Transverse colon (tissue), 4 donors: ENCODE data around the gene PODNL1. TPM values are rescaled to one million over a fixed set of nuclear protein-coding genes. Genes with fewer than 3 reads are reported as not detected.

ENCODE experiments used
- DNase-seq: peaks from one replicate; pipeline ENCODE4 v3.0.0-alpha.2; 2019
- H3K27ac ChIP-seq, 4 donors: fragments of 200-600 bp; sonication (generic); 2 replicates each; pipeline ENCODE4 v1.5.1; 2016 to 2018; ENCODE audit warnings: inconsistent platforms in 4 of 4
- H3K27me3 ChIP-seq: fragments of 200-600 bp; sonication (generic); 2 replicates; pipeline ENCODE4 v1.5.1; 2017; ENCODE audit warnings: inconsistent platforms
- H3K36me3 ChIP-seq, 4 donors: fragments of 200-600 bp; sonication (generic); 2 replicates each; pipeline ENCODE4 v1.5.1; 2017 to 2019; ENCODE audit warnings: inconsistent platforms in 4 of 4
- H3K4me1 ChIP-seq, 4 donors: fragments of 200-600 bp; sonication (generic); 2 replicates each; pipeline ENCODE4 v1.5.1; 2017 to 2020; ENCODE audit warnings: inconsistent platforms in 4 of 4
- H3K4me3 ChIP-seq, 4 donors: fragments of 200-600 bp; sonication (generic); 1 replicate in 1 of 4; 2 replicates in 3 of 4; pipeline versions ENCODE4 v1.5.1 to v1.6.1; 2017 to 2019; ENCODE audit warnings: inconsistent platforms in 4 of 4
- H3K9me3 ChIP-seq, 2 donors: fragments of 200-600 bp; sonication (generic); 2 replicates each; pipeline ENCODE4 v1.5.1; 2017 to 2019; ENCODE audit warnings: inconsistent platforms in 2 of 2
- EP300 ChIP-seq: sonication (generic); formaldehyde crosslinking; IDR thresholded peaks from one replicate; pipeline ENCODE4 v1.6.1; 2017; ENCODE audit warnings: antibody characterized with exemption, low read depth
- POLR2A ChIP-seq: fragments of 450-650 bp; IDR thresholded peaks from one replicate; pipeline ENCODE4 v1.6.1; 2016; ENCODE audit warnings: antibody characterized with exemption, mild to moderate bottlenecking, moderate library complexity
- POLR2AphosphoS5 ChIP-seq, 3 donors: sonication (generic); formaldehyde crosslinking; IDR thresholded peaks; one replicate each; pipeline ENCODE4 v1.6.1; 2016; ENCODE audit warnings: antibody characterized with exemption in 3 of 3
- whole genome bisulfite sequencing, 2 donors: methylation state at CpG; one replicate each; pipeline ENCODE4 v1.1.5; 2018; ENCODE audit warnings: low coverage in 1 of 2; 5-methylcytosine and 5-hydroxymethylcytosine counted together
- in situ Hi-C, 4 donors: fragments of 200-750 bp; cut with MboI; loops; one replicate each; pipeline versions ENCODE4 v1.15.0 to v1.15.1; 2017; ENCODE audit warnings: low sequenced_read_pairs in 3 of 4, low pct_ligation_motif_present in 1 of 4, low pct_unique_long_range_greater_than_20kb in 1 of 4
- intact Hi-C: fragments of 100-400 bp; cut with DNase I; formaldehyde crosslinking; loops from one replicate; pipeline ENCODE4 v1.15.1; 2023; ENCODE audit warnings: low total_unique reads
- total RNA-seq, 4 donors: library from RNA; depleted of rRNA; stranded (reverse); fragments of >200 nt; gene quantifications; one replicate each; pipeline ENCODE4 v1.1.0, GENCODE V29; 2016
- TF ChIP-seq, protein P1 (sequence below), 5 experiments: fragments of 200-600 bp in 3 of 5; fragments of 450-650 bp in 2 of 5; sonication (generic) in 3 of 5; IDR thresholded peaks; 1 replicate in 2 of 5; 2 replicates in 3 of 5; pipeline ENCODE4 v1.5.1; 2016 to 2017; ENCODE audit warnings: antibody characterized with exemption in 5 of 5, inconsistent platforms in 3 of 5, mild to moderate bottlenecking in 2 of 5, moderate library complexity in 1 of 5

The PODNL1 gene
- total RNA-seq, 4 donors from 2014 or later, result 3.0 to 15.3 (median 3.2) TPM

DNA sequence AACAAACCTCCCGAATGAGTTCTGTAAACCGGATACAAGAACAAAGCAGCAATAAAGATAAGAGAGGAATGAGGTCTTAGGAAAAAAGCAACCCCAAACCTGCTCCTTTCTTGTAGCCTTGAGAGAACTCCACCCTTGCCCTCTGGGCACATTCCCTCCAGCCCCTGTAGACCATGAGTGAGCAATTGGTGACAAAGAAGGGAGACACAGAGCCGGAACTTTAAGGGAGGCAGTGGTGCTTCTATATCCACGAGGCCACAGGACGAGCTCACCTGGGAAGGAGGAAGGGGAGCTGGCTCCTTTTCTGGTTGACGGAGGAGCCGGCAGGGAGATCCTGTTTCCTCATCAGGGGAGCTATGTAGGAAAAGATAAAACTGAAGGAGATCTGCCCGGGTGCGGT lies 45.3 kb downstream of the PODNL1 start:
- in situ Hi-C loops (loop anchor here in 2 of 4 donors (10.0 to 25.0 kb wide), 2 partner anchors 162 to 169 kb away; partner anchors contain the start of genes MISP3 (in 1 of the 2) and PALM3 (in 1 of the 2)), intact Hi-C loops (no loop called here)
- Histone ChIP-seq H3K27ac (peak overlapping the region; percentile 69 to 78 (median 70)), H3K9me3 (no peaks in the 10 kb centered on the region), H3K36me3 (no peaks in the 10 kb centered on the region), H3K27me3 (no peaks in the 10 kb centered on the region), H3K4me3 (no peak overlapping the region), H3K4me1 (peaks cover 1 to 32% (median 19%) of the 10 kb centered on the region in 4 donors)
- TF ChIP-seq POLR2A (no peak), POLR2AphosphoS5 (IDR thresholded peaks at IDR 0.05) (no peak), EP300 (no peak)
- TF ChIP-seq, protein P1, sequence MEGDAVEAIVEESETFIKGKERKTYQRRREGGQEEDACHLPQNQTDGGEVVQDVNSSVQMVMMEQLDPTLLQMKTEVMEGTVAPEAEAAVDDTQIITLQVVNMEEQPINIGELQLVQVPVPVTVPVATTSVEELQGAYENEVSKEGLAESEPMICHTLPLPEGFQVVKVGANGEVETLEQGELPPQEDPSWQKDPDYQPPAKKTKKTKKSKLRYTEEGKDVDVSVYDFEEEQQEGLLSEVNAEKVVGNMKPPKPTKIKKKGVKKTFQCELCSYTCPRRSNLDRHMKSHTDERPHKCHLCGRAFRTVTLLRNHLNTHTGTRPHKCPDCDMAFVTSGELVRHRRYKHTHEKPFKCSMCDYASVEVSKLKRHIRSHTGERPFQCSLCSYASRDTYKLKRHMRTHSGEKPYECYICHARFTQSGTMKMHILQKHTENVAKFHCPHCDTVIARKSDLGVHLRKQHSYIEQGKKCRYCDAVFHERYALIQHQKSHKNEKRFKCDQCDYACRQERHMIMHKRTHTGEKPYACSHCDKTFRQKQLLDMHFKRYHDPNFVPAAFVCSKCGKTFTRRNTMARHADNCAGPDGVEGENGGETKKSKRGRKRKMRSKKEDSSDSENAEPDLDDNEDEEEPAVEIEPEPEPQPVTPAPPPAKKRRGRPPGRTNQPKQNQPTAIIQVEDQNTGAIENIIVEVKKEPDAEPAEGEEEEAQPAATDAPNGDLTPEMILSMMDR (IDR thresholded peaks at IDR 0.05), result no peak
- WGBS, 2 donors, result 52 to 74% methylated on average over 3 to 9 of the region's 9 CpGs
- no peak for DNase-seq

DNA sequence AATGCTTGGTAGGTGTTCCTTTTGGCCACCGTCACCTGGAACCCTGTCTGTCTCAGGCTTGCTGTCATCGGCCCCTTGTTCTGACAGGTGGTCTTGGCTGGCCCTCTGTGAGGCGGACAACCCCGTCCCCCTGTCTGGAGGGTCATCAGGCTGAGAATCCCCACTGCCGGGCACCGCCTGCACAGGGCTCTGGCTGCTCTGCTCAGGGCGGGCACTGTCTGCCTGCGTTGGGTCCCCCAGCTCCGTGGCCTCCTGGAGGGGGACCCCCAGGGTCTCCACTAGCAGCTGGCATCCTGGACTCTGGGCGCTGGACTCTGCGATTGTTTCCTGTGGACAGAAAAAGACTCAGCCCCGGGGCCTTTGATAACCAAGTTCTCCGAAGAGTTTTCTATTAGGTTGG lies 48.1 kb downstream of the PODNL1 start:
- Histone ChIP-seq H3K4me3 (no peak overlapping the region), H3K4me1 (peaks cover 7 to 57% (median 30%) of the 10 kb centered on the region in 4 donors), H3K27ac (no peak overlapping the region), H3K9me3 (no peaks in the 10 kb centered on the region), H3K36me3 (no peaks in the 10 kb centered on the region), H3K27me3 (no peaks in the 10 kb centered on the region)
- intact Hi-C loops, result no loop called here
- TF ChIP-seq POLR2AphosphoS5 (IDR thresholded peaks at IDR 0.05) (no peak), EP300 (no peak), POLR2A (no peak)
- TF ChIP-seq, protein P1 (IDR thresholded peaks at IDR 0.05), result no peak
- 93% methylated on average over 13 of the region's 13 CpGs; no CpG with 5 or more reads in 1 of the 2 donors for WGBS, 2 donors
- in situ Hi-C loops, result loop anchor here in 2 of 4 donors (10.0 to 25.0 kb wide), 2 partner anchors 165 to 172 kb away; partner anchors contain the start of genes MISP3 (in 1 of the 2) and PALM3 (in 1 of the 2)
- no peak for DNase-seq

DNA sequence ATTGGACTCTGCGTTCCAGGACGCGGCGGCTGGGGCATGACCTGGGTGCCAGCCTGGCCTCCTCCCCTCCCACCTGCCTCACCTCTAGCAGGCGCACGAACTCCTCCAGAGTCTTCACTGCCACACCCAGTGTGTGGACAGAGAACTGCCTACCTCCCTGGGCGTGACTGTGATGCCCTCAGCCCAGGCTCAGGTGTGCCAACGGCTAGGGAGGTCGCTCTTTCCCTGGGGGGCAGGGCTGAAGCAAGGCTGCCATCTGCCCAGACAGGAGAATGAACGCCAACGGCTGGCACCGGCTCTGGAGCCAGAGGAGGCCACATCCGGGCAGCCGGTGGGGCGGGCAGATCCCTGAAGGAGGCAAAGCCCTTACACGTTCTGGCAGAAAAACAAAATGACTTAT lies 49.9 kb downstream of the PODNL1 start:
- Histone ChIP-seq H3K27me3 (no peaks in the 10 kb centered on the region), H3K27ac (peak overlapping the region; percentile 71 to 77 (median 74)), H3K4me3 (no peak overlapping the region), H3K4me1 (peaks cover 11 to 51% (median 28%) of the 10 kb centered on the region in 4 donors), H3K36me3 (no peaks in the 10 kb centered on the region), H3K9me3 (no peaks in the 10 kb centered on the region)
- WGBS, 2 donors, result 52 to 54% methylated on average over 4 to 16 of the region's 16 CpGs
- intact Hi-C loops (no loop called here), in situ Hi-C loops (loop anchor here in 2 of 4 donors (10.0 to 25.0 kb wide), 2 partner anchors 167 to 174 kb away; partner anchors contain the start of genes MISP3 (in 1 of the 2) and PALM3 (in 1 of the 2))
- DNase-seq, result peak; percentile 85
- TF ChIP-seq EP300 (no peak), POLR2AphosphoS5 (IDR thresholded peaks at IDR 0.05) (peak; percentile 44 to 59 (median 57)), POLR2A (peak; percentile 26)
- TF ChIP-seq, protein P1 (IDR thresholded peaks at IDR 0.05), result peak in 1 of 5 experiments; percentile 23

DNA sequence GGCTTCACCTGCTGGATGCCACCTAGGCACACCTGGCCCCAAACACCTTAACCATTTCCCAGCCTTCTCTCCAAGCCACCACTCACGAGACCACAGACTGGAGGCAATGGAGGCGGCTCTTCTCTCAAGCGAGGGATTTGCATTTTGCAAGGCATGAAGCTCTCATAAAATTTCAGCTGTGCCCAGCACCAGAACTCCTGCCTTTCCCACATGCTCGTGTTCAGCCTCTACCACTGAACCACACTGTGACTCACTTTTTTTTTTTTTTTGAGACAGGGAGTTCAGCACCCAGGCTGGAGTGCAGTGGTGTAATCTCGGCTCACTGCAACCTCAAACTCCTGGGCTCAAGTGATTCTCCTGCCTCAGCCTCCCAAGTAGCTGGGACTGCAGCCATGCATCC lies 50.7 kb downstream of the PODNL1 start:
- no peaks in the 10 kb centered on the region for H3K9me3 ChIP-seq
- H3K27ac ChIP-seq, result peak overlapping the region; percentile 71 to 77 (median 74)
- no peak overlapping the region for H3K4me3 ChIP-seq
- in situ Hi-C loops (loop anchor here in 2 of 4 donors (10.0 to 25.0 kb wide), 2 partner anchors 167 to 175 kb away; partner anchors contain the start of genes MISP3 (in 1 of the 2) and PALM3 (in 1 of the 2)), intact Hi-C loops (no loop called here)
- no peaks in the 10 kb centered on the region for H3K36me3 ChIP-seq
- WGBS, 2 donors, result 33 to 45% methylated on average over 4 to 5 of the region's 5 CpGs
- TF ChIP-seq POLR2A (no peak), EP300 (no peak), POLR2AphosphoS5 (IDR thresholded peaks at IDR 0.05) (no peak)
- TF ChIP-seq, protein P1 (IDR thresholded peaks at IDR 0.05), result no peak
- DNase-seq, result no peak
- H3K27me3 ChIP-seq, result no peaks in the 10 kb centered on the region
- H3K4me1 ChIP-seq, result peaks cover 11 to 45% (median 24%) of the 10 kb centered on the region in 4 donors
